Measurements from ENCODE around the gene DEFB123. TPM values are rescaled to one million over a fixed set of nuclear protein-coding genes. Genes with fewer than 3 reads are reported as not detected.

DEFB123 gene
- total and polyA plus RNA-seq, 9 of the 15 experiments (the other 6 are each of a cell fraction or from before 2014, with no cell fraction given): not detected

DNA sequence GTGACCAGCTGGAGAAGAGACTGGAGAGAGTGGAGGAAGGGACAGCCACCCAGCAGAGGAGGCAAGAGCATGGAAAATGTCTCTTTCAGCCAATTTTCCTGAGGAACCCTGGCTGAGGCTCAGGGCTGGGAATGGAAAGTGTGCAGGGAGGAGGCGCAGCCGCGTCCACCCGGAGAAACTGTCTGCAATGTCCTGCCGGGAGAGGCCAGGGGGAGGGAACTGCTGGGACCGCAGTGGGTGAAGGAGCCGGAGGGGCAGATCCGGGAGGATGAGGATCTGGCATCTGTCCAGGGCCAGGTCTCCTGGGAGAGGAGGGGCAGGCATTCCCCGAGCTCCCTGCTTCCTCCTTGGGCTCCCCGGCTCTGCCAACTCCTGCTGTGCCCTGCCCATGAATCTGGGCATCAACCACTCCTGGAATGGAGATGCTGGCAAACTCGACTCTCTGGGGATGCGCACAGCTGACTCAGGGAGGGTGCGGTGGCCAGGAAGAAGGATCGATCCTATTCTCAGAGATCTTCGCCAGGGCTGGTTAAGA is 56.4 kb downstream of the DEFB123 start:
- H3K9me3 ChIP-seq (replicated peaks; ENCODE audit: control insufficient read depth, insufficient read depth, low read depth, low read length): no peaks in the 10 kb centered on the region
- 4% methylated on average over 15 of the region's 15 CpGs for WGBS (ENCODE audit: insufficient coverage, low coverage, missing lambda C conversion rate)
- FAIRE-seq: no peak
- no peak overlapping the region for H3K4me3 ChIP-seq
- ATAC-seq: no peak
- no peak overlapping the region for H2AFZ ChIP-seq (ENCODE audit: low read depth, low read length)
- intact Hi-C loops (cut with micrococcal nuclease): no loop called here
- POLR2A ChIA-PET: interaction anchor here (0.9 to 1.1 kb wide), 2 partner anchors 57 to 94 kb away, joined by 3 read pairs; partner anchors contain the start of gene DEFB123
- H3K79me2 ChIP-seq (ENCODE audit: control insufficient read depth, insufficient read depth, low read length): no peaks in the 10 kb centered on the region
- no peak for DNase-seq (ENCODE audit: extremely low read depth in 1 of 4, low spot score in 3 of 4)
- no peak overlapping the region for H3K4me2 ChIP-seq (ENCODE audit: insufficient read depth, low read length)
- no peaks in the 10 kb centered on the region for H3K36me3 ChIP-seq (ENCODE audit: control insufficient read depth, insufficient read depth, low read length)
- in situ Hi-C loops (cut with MboI): loop anchor here (10.0 kb wide), 1 partner anchor 182 kb away; no protein-coding TSS in a partner anchor
- BruUV-seq (replicated peaks): no TSS peak
- no peaks in the 10 kb centered on the region for H4K20me1 ChIP-seq (replicated peaks; ENCODE audit: control insufficient read depth, insufficient read depth, low read length)
- H3K27ac ChIP-seq (ENCODE audit: extremely low read depth, low read depth, low read length): no peak overlapping the region
- peak overlapping the region in 1 of 2 experiments; percentile 33; a peak in 1 of 4 replicates for H3K9ac ChIP-seq (ENCODE audit: insufficient read depth in 1 of 2, low read depth in 2 of 2, low read length in 2 of 2)
- H3K27me3 ChIP-seq (ENCODE audit: control insufficient read depth in 2 of 2, insufficient read depth in 2 of 2, low read length in 2 of 2): peaks cover 2 to 8% of the 10 kb centered on the region in 2 experiments; a peak in 2 of 5 replicates
- no peaks in the 10 kb centered on the region for H3K9me1 ChIP-seq (ENCODE audit: control insufficient read depth, insufficient read depth, low read length)
- H3K4me1 ChIP-seq (replicated peaks in 1 of 2; ENCODE audit: control insufficient read depth in 2 of 2, insufficient read depth in 2 of 2, low read length in 2 of 2): peaks cover 0 to 4% of the 10 kb centered on the region in 2 experiments; a peak in 2 of 5 replicates
- TF ChIP-seq ZNF347 (CRISPR knock-in tag; IDR thresholded peaks at IDR 0.05; ENCODE audit: low read depth): no peak
- TF ChIP-seq, protein P1, sequence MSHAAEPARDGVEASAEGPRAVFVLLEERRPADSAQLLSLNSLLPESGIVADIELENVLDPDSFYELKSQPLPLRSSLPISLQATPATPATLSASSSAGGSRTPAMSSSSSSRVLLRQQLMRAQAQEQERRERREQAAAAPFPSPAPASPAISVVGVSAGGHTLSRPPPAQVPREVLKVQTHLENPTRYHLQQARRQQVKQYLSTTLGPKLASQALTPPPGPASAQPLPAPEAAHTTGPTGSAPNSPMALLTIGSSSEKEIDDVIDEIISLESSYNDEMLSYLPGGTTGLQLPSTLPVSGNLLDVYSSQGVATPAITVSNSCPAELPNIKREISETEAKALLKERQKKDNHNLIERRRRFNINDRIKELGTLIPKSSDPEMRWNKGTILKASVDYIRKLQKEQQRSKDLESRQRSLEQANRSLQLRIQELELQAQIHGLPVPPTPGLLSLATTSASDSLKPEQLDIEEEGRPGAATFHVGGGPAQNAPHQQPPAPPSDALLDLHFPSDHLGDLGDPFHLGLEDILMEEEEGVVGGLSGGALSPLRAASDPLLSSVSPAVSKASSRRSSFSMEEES (CRISPR knock-in tag; IDR thresholded peaks at IDR 0.05): no peak
- no peak for TF ChIP-seq ZNF695 (CRISPR knock-in tag; IDR thresholded peaks at IDR 0.05)
- TF ChIP-seq SAFB2 (IDR thresholded peaks at IDR 0.05; ENCODE audit: borderline replicate concordance, low read depth, low read length, severe bottlenecking): no peak
- TF ChIP-seq DMBX1 (CRISPR knock-in tag; IDR thresholded peaks at IDR 0.05; ENCODE audit: borderline replicate concordance): no peak
- TF ChIP-seq, protein P2, sequence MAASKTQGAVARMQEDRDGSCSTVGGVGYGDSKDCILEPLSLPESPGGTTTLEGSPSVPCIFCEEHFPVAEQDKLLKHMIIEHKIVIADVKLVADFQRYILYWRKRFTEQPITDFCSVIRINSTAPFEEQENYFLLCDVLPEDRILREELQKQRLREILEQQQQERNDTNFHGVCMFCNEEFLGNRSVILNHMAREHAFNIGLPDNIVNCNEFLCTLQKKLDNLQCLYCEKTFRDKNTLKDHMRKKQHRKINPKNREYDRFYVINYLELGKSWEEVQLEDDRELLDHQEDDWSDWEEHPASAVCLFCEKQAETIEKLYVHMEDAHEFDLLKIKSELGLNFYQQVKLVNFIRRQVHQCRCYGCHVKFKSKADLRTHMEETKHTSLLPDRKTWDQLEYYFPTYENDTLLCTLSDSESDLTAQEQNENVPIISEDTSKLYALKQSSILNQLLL (CRISPR knock-in tag; IDR thresholded peaks at IDR 0.05; ENCODE audit: borderline replicate concordance): no peak
- no peak for TF ChIP-seq ZNF124 (CRISPR knock-in tag; IDR thresholded peaks at IDR 0.05)
- TF ChIP-seq KLF1 (tag; IDR thresholded peaks at IDR 0.05): no peak
- CTCF ChIA-PET (ENCODE audit: low intra/inter-chr PET ratio): no interaction called here

Data from K562 (cell line).